Motor neuron (in vitro differentiated cells): ENCODE results near the gene SCUBE1. TPM values are rescaled to one million over a fixed set of nuclear protein-coding genes. Genes with fewer than 3 reads are reported as not detected.
A peak's percentile ranks its signal among the peaks of the same experiment; 100 is the strongest.

Experiments used
- ATAC-seq, 8 experiments: fragments of 200-7000 bp; cut with Tn5 transposase; replicated peaks in 6 of 8; 2 replicates each; pipeline ENCODE4 v1.8.0; 2021; ENCODE audit warnings: mild to moderate bottlenecking in 8 of 8, moderate library complexity in 8 of 8
- H3K27ac ChIP-seq, 2 donors: fragments of 250-450 bp; sonication (Bioruptor Pico); 2 replicates each; pipeline ENCODE4 v1.9.0; 2021; ENCODE audit warnings: antibody characterized with exemption in 2 of 2, mild to moderate bottlenecking in 2 of 2, moderate library complexity in 1 of 2
- H3K4me1 ChIP-seq, 2 donors: fragments of 250-450 bp; sonication (Bioruptor Pico); replicated peaks in 1 of 2; 2 replicates each; pipeline ENCODE4 v1.6.1; 2021; ENCODE audit warnings: antibody characterized with exemption in 2 of 2, mild to moderate bottlenecking in 2 of 2, moderate library complexity in 1 of 2
- H3K4me3 ChIP-seq, 5 donors: fragments of 250-450 bp; sonication (Bioruptor Pico); 2 replicates each; pipeline ENCODE4 v1.9.0; 2021; ENCODE audit warnings: antibody characterized with exemption in 5 of 5, mild to moderate bottlenecking in 5 of 5, moderate library complexity in 4 of 5
- WGBS, 10 experiments: fragments of 450-650 bp; shearing (Covaris generic); methylation state at CpG; one replicate each; pipeline ENCODE4 v1.0.0; 2022; 5-methylcytosine and 5-hydroxymethylcytosine counted together
- in situ Hi-C, 9 experiments: fragments of 400-800 bp; cut with MboI; loops; one replicate each; pipeline ENCODE4 v1.15.0; 2021; ENCODE audit warnings: low sequenced_read_pairs in 9 of 9, low pct_unique_long_range_greater_than_20kb in 2 of 9; ENCODE audit not compliant: unreplicated experiment in 9 of 9
- total RNA-seq, 8 experiments: library from RNA; unstranded; fragments of 300-600 nt; gene quantifications; 2 replicates each; pipeline versions ENCODE4 v1.2.3 to v1.2.4, GENCODE V29; 2022

SCUBE1 gene
- total RNA-seq, 8 experiments from 2014 or later = 0.09 to 16.9 (median 1.8) TPM

DNA sequence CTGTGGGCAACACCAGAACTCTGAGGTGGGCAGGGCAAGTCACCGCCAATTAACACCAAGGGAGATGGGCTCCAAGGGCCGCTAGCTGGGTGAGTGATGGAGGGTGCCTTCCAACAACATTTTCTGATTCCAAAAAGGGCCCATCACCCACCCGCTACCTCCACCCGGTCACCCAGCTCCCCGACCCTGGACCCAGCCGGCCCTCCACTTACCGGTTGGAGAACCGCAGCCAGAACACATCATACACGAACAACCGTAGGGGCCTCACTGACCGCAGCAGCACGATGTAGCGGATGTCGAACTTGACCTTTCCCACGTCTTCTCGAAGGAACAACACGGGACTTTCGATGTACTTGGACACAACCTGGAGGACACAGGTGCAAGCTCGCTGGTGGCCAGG lies 171.0 kb downstream of the SCUBE1 start:
- 87 to 100% (median 100%) methylated on average over 1 to 11 of the region's 19 CpGs; no CpG with 5 or more reads in 5 of the 10 experiments for WGBS, 10 experiments
- no peak overlapping the region for H3K4me3 ChIP-seq

GRCh38 chr22:43171607-43172006 lies 171.6 kb downstream of the SCUBE1 start:
- in situ Hi-C loops = no loop called here
- no peak for ATAC-seq
- no peak overlapping the region for H3K27ac ChIP-seq
- H3K4me3 ChIP-seq = no peak overlapping the region
- H3K4me1 ChIP-seq = no peaks in the 10 kb centered on the region
- 90 to 97% methylated on average over 2 to 5 of the region's 12 CpGs; no CpG with 5 or more reads in 8 of the 10 experiments for WGBS, 10 experiments

More for the DNA sequence above, 171.0 kb downstream of the SCUBE1 start:
- H3K27ac ChIP-seq = no peak overlapping the region
- ATAC-seq = no peak
- in situ Hi-C loops = no loop called here
- H3K4me1 ChIP-seq = no peaks in the 10 kb centered on the region

DNA sequence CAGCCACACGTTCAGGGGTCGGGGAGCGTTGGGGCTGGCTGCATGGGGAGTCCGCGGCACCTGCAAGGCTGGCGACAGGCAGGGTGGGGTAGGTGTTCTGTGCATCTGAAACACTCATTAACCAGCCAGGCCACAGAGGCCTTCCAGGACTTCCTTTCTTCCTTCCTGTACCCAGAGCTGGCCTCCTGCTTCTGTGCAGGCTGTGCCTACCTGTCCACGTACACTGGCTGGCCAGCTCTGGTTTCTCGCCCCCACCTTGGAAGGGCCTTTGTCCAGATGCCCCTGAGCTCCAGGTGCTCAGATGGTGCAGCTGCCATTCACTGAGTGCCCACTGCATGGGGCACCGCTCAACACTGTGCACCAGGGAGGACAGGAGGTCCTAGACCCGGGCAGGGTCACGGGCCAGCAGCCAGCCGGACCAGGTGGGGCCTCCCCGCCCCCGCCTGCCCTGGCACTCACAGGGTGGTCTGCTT lies 172.1 kb downstream of the SCUBE1 start:
- peak in 2 of 8 experiments; percentile 8 to 20 for ATAC-seq
- 83 to 100% methylated on average over 2 to 3 of the region's 14 CpGs; no CpG with 5 or more reads in 8 of the 10 experiments for WGBS, 10 experiments
- no peaks in the 10 kb centered on the region for H3K4me1 ChIP-seq
- in situ Hi-C loops = no loop called here
- H3K4me3 ChIP-seq = no peak overlapping the region
- H3K27ac ChIP-seq = no peak overlapping the region

GRCh38 chr22:43170131-43170480 lies 173.1 kb downstream of the SCUBE1 start:
- in situ Hi-C loops = no loop called here
- H3K4me1 ChIP-seq = no peaks in the 10 kb centered on the region
- WGBS, 10 experiments = 60 to 100% (median 69%) methylated on average over 1 of the region's 9 CpGs; no CpG with 5 or more reads in 6 of the 10 experiments

GRCh38 chr22:43169310-43170130 lies 173.7 kb downstream of the SCUBE1 start:
- WGBS, 10 experiments = 70 to 97% (median 93%) methylated on average over 2 to 6 of the region's 23 CpGs; no CpG with 5 or more reads in 3 of the 10 experiments
- H3K27ac ChIP-seq = no peak overlapping the region
- ATAC-seq = no peak
- in situ Hi-C loops = no loop called here
- no peak overlapping the region for H3K4me3 ChIP-seq
- H3K4me1 ChIP-seq = no peaks in the 10 kb centered on the region

More at GRCh38 chr22:43170131-43170480, 173.1 kb downstream of the SCUBE1 start:
- ATAC-seq = no peak
- Histone ChIP-seq H3K27ac (no peak overlapping the region), H3K4me3 (no peak overlapping the region)

DNA sequence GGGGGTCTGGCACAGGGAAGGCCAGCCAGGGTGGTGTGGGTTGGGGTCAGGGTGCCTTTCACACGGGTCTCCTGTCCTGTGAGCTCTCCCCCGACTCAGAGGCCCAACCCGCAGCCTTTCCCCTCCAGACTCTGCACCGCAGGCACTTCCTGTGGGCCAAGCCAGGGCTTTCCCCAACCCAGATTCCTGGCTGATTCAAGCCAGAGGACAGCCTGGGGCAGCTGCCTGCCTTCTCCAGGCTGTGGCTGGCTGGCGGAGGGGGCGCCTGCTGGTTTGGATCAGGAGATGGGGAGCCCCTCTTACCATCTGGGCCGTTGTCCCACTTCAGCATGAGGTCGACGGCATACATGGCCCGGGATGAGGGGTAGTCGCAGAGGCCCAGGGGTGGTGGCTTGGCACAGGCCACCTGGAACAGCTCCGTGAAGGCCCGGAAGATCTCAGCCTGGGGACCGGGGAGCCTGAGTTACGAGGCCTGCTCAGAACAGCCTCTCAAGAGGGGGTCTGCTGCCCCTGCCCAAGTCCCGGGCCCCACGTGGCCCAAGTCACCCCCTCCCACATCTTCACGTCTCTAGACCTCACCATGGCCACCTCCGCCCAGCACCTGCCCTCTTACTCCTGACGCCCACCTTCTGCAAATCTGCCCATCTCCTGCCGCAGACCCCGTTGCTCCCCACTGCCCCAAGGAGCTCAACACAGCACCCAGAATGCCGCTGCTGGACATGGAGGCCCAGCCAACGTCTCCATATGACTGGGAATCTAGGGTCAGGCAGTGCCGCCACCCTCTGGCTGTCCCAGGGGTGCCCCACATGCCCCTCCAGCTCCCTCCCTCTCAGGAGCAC lies 174.5 kb downstream of the SCUBE1 start:
- ATAC-seq = no peak

GRCh38 chr22:43167001-43167589 lies 176.1 kb downstream of the SCUBE1 start:
- in situ Hi-C loops = no loop called here
- no peak for ATAC-seq
- peaks cover 0 to 2% of the 10 kb centered on the region in 2 donors for H3K4me1 ChIP-seq
- WGBS, 10 experiments = 74 to 100% (median 86%) methylated on average over 1 to 11 of the region's 19 CpGs; no CpG with 5 or more reads in 4 of the 10 experiments
- H3K27ac ChIP-seq = no peak overlapping the region
- no peak overlapping the region for H3K4me3 ChIP-seq

More for the DNA sequence above, 174.5 kb downstream of the SCUBE1 start:
- no peak overlapping the region for H3K27ac ChIP-seq
- in situ Hi-C loops = no loop called here
- H3K4me3 ChIP-seq = no peak overlapping the region
- 72 to 100% (median 80%) methylated on average over 1 to 4 of the region's 25 CpGs; no CpG with 5 or more reads in 5 of the 10 experiments for WGBS, 10 experiments
- no peaks in the 10 kb centered on the region for H3K4me1 ChIP-seq

GRCh38 chr22:43166132-43166930 lies 176.8 kb downstream of the SCUBE1 start:
- ATAC-seq = no peak
- WGBS, 10 experiments = 60 to 100% (median 85%) methylated on average over 1 to 12 of the region's 23 CpGs; no CpG with 5 or more reads in 2 of the 10 experiments
- in situ Hi-C loops = no loop called here

DNA sequence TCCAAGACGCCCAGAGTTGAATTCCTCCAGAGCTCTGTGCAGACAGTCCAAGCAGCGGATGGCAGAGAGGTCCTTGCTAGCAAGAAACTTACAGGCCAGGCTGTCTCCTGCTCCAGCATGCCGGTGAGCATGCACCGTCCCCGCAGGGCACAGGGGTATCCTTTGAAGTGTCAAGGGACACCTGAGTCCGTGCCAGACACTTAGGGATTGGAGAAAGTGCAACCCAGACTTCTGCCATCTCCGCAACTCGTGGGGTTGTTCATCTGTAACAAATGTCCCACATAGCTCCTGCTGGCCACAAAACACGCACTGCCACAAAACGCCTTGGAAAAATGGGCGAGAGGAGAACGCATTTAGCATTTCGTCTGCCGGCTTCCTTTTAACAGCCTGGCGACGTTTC lies 178.5 kb downstream of the SCUBE1 start:
- ATAC-seq = no peak
- Histone ChIP-seq H3K4me1 (peaks cover 1 to 3% of the 10 kb centered on the region in 2 donors), H3K4me3 (no peak overlapping the region), H3K27ac (no peak overlapping the region)
- 0 to 100% (median 53%) methylated on average over 1 to 12 of the region's 16 CpGs; no CpG with 5 or more reads in 3 of the 10 experiments for WGBS, 10 experiments
- in situ Hi-C loops = no loop called here

More at GRCh38 chr22:43166132-43166930, 176.8 kb downstream of the SCUBE1 start:
- Histone ChIP-seq H3K4me3 (no peak overlapping the region), H3K4me1 (peaks cover 0 to 2% of the 10 kb centered on the region in 2 donors), H3K27ac (no peak overlapping the region)

- no peak overlapping the region for H3K4me3 ChIP-seq
- peaks cover 3 to 5% of the 10 kb centered on the region in 2 donors for H3K4me1 ChIP-seq
- H3K27ac ChIP-seq = no peak overlapping the region
- ATAC-seq = peak in 3 of 8 experiments; percentile 6 to 14 (median 7)
- 60 to 80% methylated on average over 1 of the region's 18 CpGs; no CpG with 5 or more reads in 8 of the 10 experiments for WGBS, 10 experiments
- in situ Hi-C loops = no loop called here
These were observed 179.9 kb downstream of the SCUBE1 start for GRCh38 chr22:43163241-43163795.

DNA sequence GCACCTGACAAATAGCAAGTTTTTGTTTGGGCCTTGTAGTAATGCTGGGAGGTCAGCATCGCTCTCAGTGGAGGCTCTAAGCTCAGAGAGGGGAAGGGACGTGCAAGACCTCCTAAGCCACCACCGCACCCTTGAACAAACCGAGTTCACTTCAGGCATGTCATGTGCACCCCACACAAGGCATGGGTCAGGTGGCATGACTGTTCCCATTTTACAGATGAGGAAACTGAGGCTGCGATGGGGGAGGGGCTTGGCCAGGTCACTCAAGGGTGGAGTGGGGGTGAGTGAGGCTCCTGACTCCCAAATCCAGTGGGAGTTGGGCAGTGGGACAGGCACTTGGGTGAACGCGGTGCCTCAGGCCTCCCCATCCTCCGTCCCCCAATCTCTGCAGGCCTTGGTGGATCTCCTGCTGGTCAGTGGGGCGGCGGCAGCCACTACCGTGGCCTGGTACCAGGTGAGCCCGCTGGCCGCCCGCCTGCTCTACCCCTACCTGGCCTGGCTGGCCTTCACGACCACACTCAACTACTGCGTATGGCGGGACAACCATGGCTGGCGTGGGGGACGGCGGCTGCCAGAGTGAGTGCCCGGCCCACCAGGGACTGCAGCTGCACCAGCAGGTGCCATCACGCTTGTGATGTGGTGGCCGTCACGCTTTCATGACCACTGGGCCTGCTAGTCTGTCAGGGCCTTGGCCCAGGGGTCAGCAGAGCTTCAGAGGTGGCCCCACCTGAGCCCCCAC lies 180.6 kb downstream of the SCUBE1 start:
- H3K4me3 ChIP-seq = no peak overlapping the region
- in situ Hi-C loops = no loop called here
- no peak for ATAC-seq
- H3K27ac ChIP-seq = no peak overlapping the region
- 60 to 96% (median 89%) methylated on average over 1 to 7 of the region's 24 CpGs; no CpG with 5 or more reads in 6 of the 10 experiments for WGBS, 10 experiments
- H3K4me1 ChIP-seq = peaks cover 3 to 5% of the 10 kb centered on the region in 2 donors
